CD4-positive, alpha-beta T cell (primary cell): ENCODE data around the gene AFF3. TPM values are rescaled to one million over a fixed set of nuclear protein-coding genes. Genes with fewer than 3 reads are reported as not detected.

Source experiments
- ATAC-seq: fragments of 200-7000 bp; cut with Tn5 transposase; one replicate; pipeline ENCODE4 v1.10.0; 2022; ENCODE audit warnings: mild to moderate bottlenecking; ENCODE audit not compliant: poor library complexity
- CTCF ChIA-PET: fragments of 350-600 bp; sonication (Branson Sonifier 250); formaldehyde crosslinking; loops from one replicate; lab custom pipeline; 2021; ENCODE audit warnings: antibody characterized with exemption, inconsistent platforms; lab: Charles Lee
- POLR2A ChIA-PET: fragments of 350-600 bp; sonication (Branson Sonifier 250); formaldehyde crosslinking; loops from one replicate; lab custom pipeline; 2021; ENCODE audit warnings: antibody characterized with exemption, inconsistent platforms; lab: Charles Lee
- DNase-seq, 14 experiments: peaks; one replicate each; pipeline ENCODE4 v3.0.0-alpha.2; 2013 to 2020; ENCODE audit warnings: mixed read lengths in 2 of 14
- H3K27ac ChIP-seq, 2 donors: one replicate each; pipeline versions ENCODE4 v1.5.1 to v1.7.0; 2013; ENCODE audit warnings: low read length in 2 of 2, low read depth in 1 of 2, mild to moderate bottlenecking in 1 of 2
- H3K27me3 ChIP-seq, 2 experiments: 1 replicate in 1 of 2; 2 replicates in 1 of 2; pipeline versions ENCODE4 v1.6.1 to v1.7.0; 2013; ENCODE audit warnings: low read length in 2 of 2, control low read depth in 1 of 2, mild to moderate bottlenecking in 1 of 2, moderate library complexity in 1 of 2; ENCODE audit not compliant: insufficient read depth in 2 of 2, control insufficient read depth in 1 of 2
- H3K36me3 ChIP-seq: one replicate; pipeline ENCODE4 v1.6.1; 2013; ENCODE audit warnings: low read length, control low read depth; ENCODE audit not compliant: insufficient read depth
- H3K4me1 ChIP-seq: one replicate; pipeline ENCODE4 v1.6.1; 2013; ENCODE audit warnings: low read length, control low read depth; ENCODE audit not compliant: insufficient read depth
- H3K4me3 ChIP-seq: one replicate; pipeline ENCODE4 v1.5.1; 2013; ENCODE audit warnings: mild to moderate bottlenecking, low read length, moderate library complexity
- H3K9me3 ChIP-seq, 2 experiments: 1 replicate in 1 of 2; 2 replicates in 1 of 2; pipeline versions ENCODE4 v1.6.1 to v1.7.0; 2013; ENCODE audit warnings: low read length in 2 of 2, mild to moderate bottlenecking in 2 of 2, control low read depth in 1 of 2, moderate library complexity in 1 of 2; ENCODE audit not compliant: control insufficient read depth in 1 of 2, insufficient read depth in 1 of 2
- H3K27ac Mint-ChIP-seq: one replicate; pipeline ENCODE4 v1.8.0; 2020; ENCODE audit warnings: mixed read lengths
- H3K27me3 Mint-ChIP-seq: one replicate; pipeline ENCODE4 v1.8.0; 2021; ENCODE audit warnings: mixed read lengths
- H3K36me3 Mint-ChIP-seq: one replicate; pipeline ENCODE4 v1.8.0; 2021; ENCODE audit warnings: low read depth, mixed read lengths
- H3K4me1 Mint-ChIP-seq: one replicate; pipeline ENCODE4 v1.8.0; 2021; ENCODE audit warnings: low read depth, mixed read lengths
- H3K4me3 Mint-ChIP-seq: one replicate; pipeline ENCODE4 v1.8.0; 2020; ENCODE audit warnings: mild to moderate bottlenecking, mixed read lengths
- H3K9me3 Mint-ChIP-seq: one replicate; pipeline ENCODE4 v1.8.0; 2020; ENCODE audit warnings: mixed read lengths
- intact Hi-C, 2 experiments: fragments of 100-400 bp; cut with DNase I in 1 of 2; cut with micrococcal nuclease in 1 of 2; formaldehyde crosslinking; loops; one replicate each; pipeline versions ENCODE4 v1.15.1 to v1.9.0; 2023 to 2025; cut with DNase I, micrococcal nuclease
- total RNA-seq, 174 experiments: library from RNA in 2 of 174; stranded (reverse) in 2 of 174; gene quantifications; one replicate each; pipeline ENCODE4 v1.2.3 and lab custom pipeline; 2021 to 2026
- TF ChIP-seq, protein P1 (sequence below): fragments of 200-600 bp; IDR thresholded peaks from one replicate; pipeline ENCODE4 v1.8.0; 2022; ENCODE audit warnings: antibody characterized with exemption, mild to moderate bottlenecking

Gene AFF3
- total RNA-seq, 2 experiments from 2014 or later = 15.4 to 15.7 TPM

DNA sequence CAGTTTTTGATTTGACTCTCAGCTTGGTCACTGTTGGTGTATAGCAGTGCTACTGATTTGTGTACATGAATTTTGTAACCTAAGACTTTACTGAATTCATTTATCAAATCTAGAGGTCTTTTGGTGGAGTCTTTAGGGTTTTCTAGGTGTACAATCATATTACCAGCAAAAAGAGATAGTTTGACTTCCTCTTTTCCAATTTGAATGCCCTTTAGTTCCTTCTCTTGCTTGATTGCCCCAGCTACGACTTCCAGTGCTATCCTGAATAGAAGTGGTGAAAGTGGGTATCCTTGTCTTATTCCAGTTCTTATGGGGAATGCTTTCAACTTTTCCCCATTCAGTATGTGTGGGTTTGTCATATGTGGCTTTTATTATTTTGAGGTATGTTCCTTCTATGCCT lies 339.7 kb downstream of the AFF3 start:
- Mint-ChIP-seq H3K4me1 (no peaks in the 10 kb centered on the region), H3K27me3 (no peaks in the 10 kb centered on the region), H3K9me3 (no peaks in the 10 kb centered on the region), H3K27ac (no peak overlapping the region), H3K4me3 (no peak overlapping the region), H3K36me3 (no peaks in the 10 kb centered on the region)
- DNase-seq = no peak
- Histone ChIP-seq H3K4me3 (no peak overlapping the region), H3K27me3 (no peaks in the 10 kb centered on the region), H3K27ac (no peak overlapping the region), H3K9me3 (no peaks in the 10 kb centered on the region), H3K4me1 (no peaks in the 10 kb centered on the region), H3K36me3 (no peaks in the 10 kb centered on the region)
- ChIA-PET POLR2A (no interaction called here), CTCF (interaction anchor here (0.7 kb wide), 1 partner anchor 143 kb away, joined by 3 read pairs; no protein-coding TSS in a partner anchor)
- ATAC-seq = no peak
- TF ChIP-seq, protein P1, sequence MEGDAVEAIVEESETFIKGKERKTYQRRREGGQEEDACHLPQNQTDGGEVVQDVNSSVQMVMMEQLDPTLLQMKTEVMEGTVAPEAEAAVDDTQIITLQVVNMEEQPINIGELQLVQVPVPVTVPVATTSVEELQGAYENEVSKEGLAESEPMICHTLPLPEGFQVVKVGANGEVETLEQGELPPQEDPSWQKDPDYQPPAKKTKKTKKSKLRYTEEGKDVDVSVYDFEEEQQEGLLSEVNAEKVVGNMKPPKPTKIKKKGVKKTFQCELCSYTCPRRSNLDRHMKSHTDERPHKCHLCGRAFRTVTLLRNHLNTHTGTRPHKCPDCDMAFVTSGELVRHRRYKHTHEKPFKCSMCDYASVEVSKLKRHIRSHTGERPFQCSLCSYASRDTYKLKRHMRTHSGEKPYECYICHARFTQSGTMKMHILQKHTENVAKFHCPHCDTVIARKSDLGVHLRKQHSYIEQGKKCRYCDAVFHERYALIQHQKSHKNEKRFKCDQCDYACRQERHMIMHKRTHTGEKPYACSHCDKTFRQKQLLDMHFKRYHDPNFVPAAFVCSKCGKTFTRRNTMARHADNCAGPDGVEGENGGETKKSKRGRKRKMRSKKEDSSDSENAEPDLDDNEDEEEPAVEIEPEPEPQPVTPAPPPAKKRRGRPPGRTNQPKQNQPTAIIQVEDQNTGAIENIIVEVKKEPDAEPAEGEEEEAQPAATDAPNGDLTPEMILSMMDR = no peak
- intact Hi-C loops = no loop called here

- Mint-ChIP-seq H3K4me1 (no peaks in the 10 kb centered on the region), H3K9me3 (peaks cover 2% of the 10 kb centered on the region), H3K4me3 (no peak overlapping the region), H3K27me3 (no peaks in the 10 kb centered on the region), H3K36me3 (peaks cover 2% of the 10 kb centered on the region), H3K27ac (no peak overlapping the region)
- ATAC-seq = no peak
- H3K27ac ChIP-seq = no peak overlapping the region
- H3K27me3 ChIP-seq = no peaks in the 10 kb centered on the region
- intact Hi-C loops = no loop called here
- no peaks in the 10 kb centered on the region for H3K36me3 ChIP-seq
- H3K4me1 ChIP-seq = no peaks in the 10 kb centered on the region
- no peaks in the 10 kb centered on the region for H3K9me3 ChIP-seq
- POLR2A ChIA-PET = no interaction called here
- TF ChIP-seq, protein P1 = no peak
- H3K4me3 ChIP-seq = no peak overlapping the region
- CTCF ChIA-PET = no interaction called here
- no peak for DNase-seq
Measured at GRCh38 chr2:99801327-99801901, 341.0 kb downstream of the AFF3 start.

DNA sequence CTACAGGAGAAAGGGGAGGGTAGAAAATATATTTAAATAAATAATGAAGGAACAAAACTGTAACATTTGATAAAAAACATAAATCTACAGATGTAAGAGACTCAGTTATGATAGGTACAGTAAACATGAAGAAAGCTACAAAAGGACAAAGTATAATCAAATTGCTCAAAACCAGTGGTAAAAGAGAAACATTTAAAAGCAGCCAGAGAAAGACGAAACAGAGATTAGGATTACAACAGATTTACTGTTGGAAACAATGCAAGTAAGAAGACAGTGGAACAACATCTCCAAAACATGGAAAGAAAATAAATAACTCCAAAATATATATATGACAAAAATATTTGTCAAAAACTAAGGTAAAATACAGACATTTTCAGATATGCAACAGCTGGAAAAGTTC lies 344.9 kb downstream of the AFF3 start:
- TF ChIP-seq, protein P1 = no peak
- Histone ChIP-seq H3K4me1 (no peaks in the 10 kb centered on the region), H3K9me3 (no peaks in the 10 kb centered on the region), H3K4me3 (no peak overlapping the region), H3K36me3 (no peaks in the 10 kb centered on the region), H3K27ac (no peak overlapping the region), H3K27me3 (no peaks in the 10 kb centered on the region)
- ChIA-PET CTCF (no interaction called here), POLR2A (interaction anchor here (0.6 kb wide), 1 partner anchor 46 kb away, joined by 3 read pairs; no protein-coding TSS in a partner anchor)
- Mint-ChIP-seq H3K27ac (no peak overlapping the region), H3K9me3 (peaks cover 2% of the 10 kb centered on the region), H3K4me3 (no peak overlapping the region), H3K27me3 (no peaks in the 10 kb centered on the region), H3K4me1 (no peaks in the 10 kb centered on the region), H3K36me3 (peaks cover 12% of the 10 kb centered on the region)
- no peak for ATAC-seq
- no peak for DNase-seq
- intact Hi-C loops = no loop called here
